Measurements from ENCODE around the gene SFI1. TPM values are rescaled to one million over a fixed set of nuclear protein-coding genes. Genes with fewer than 3 reads are reported as not detected.

Gene SFI1
- total RNA-seq, 1 experiment from 2014 or later: 59.2 TPM

- H3K36me3 Mint-ChIP-seq (ENCODE audit: insufficient read depth, unreplicated experiment): peaks cover 48% of the 10 kb centered on the region
- H3K27me3 Mint-ChIP-seq (ENCODE audit: unreplicated experiment): no peaks in the 10 kb centered on the region
- intact Hi-C loops (cut with micrococcal nuclease; ENCODE audit: unreplicated experiment): no loop called here
- CTCF ChIA-PET: no interaction called here
- H3K9me3 Mint-ChIP-seq (ENCODE audit: low read depth, unreplicated experiment): no peaks in the 10 kb centered on the region
- DNase-seq: no peak
- no peak for TF ChIP-seq CTCF (IDR thresholded peaks at IDR 0.05; ENCODE audit: unreplicated experiment)
- no TSS peak for BruUV-seq (replicated peaks)
- H3K4me3 Mint-ChIP-seq (ENCODE audit: low read depth, unreplicated experiment): no peak overlapping the region
- no peaks in the 10 kb centered on the region for H3K4me1 Mint-ChIP-seq (ENCODE audit: low read depth, unreplicated experiment)
- no peak overlapping the region for H3K27ac Mint-ChIP-seq (ENCODE audit: unreplicated experiment)
Measured at GRCh38 chr22:31448382-31448781, 48.0 kb upstream of the SFI1 start.

GRCh38 chr22:31449506-31449905 lies 46.8 kb upstream of the SFI1 start:
- H3K27me3 Mint-ChIP-seq (ENCODE audit: unreplicated experiment): no peaks in the 10 kb centered on the region
- no peaks in the 10 kb centered on the region for H3K4me1 Mint-ChIP-seq (ENCODE audit: low read depth, unreplicated experiment)
- CTCF ChIA-PET: no interaction called here
- peaks cover 41% of the 10 kb centered on the region for H3K36me3 Mint-ChIP-seq (ENCODE audit: insufficient read depth, unreplicated experiment)
- TF ChIP-seq CTCF (IDR thresholded peaks at IDR 0.05; ENCODE audit: unreplicated experiment): no peak
- H3K4me3 Mint-ChIP-seq (ENCODE audit: low read depth, unreplicated experiment): no peak overlapping the region
- DNase-seq: no peak
- H3K9me3 Mint-ChIP-seq (ENCODE audit: low read depth, unreplicated experiment): no peaks in the 10 kb centered on the region
- intact Hi-C loops (cut with micrococcal nuclease; ENCODE audit: unreplicated experiment): no loop called here
- no TSS peak for BruUV-seq (replicated peaks)
- H3K27ac Mint-ChIP-seq (ENCODE audit: unreplicated experiment): no peak overlapping the region

- no TSS peak for BruUV-seq (replicated peaks)
Measured at GRCh38 chr22:31451709-31452571, 44.4 kb upstream of the SFI1 start.

GRCh38 chr22:31461699-31462098 lies 34.6 kb upstream of the SFI1 start:
- intact Hi-C loops (cut with micrococcal nuclease; ENCODE audit: unreplicated experiment): no loop called here
- H3K9me3 Mint-ChIP-seq (ENCODE audit: low read depth, unreplicated experiment): no peaks in the 10 kb centered on the region
- no peaks in the 10 kb centered on the region for H3K27me3 Mint-ChIP-seq (ENCODE audit: unreplicated experiment)
- H3K4me3 Mint-ChIP-seq (ENCODE audit: low read depth, unreplicated experiment): no peak overlapping the region
- BruUV-seq (replicated peaks): no TSS peak
- H3K36me3 Mint-ChIP-seq (ENCODE audit: insufficient read depth, unreplicated experiment): peaks cover 30% of the 10 kb centered on the region
- no peak overlapping the region for H3K27ac Mint-ChIP-seq (ENCODE audit: unreplicated experiment)
- DNase-seq: no peak
- no peak for TF ChIP-seq CTCF (IDR thresholded peaks at IDR 0.05; ENCODE audit: unreplicated experiment)
- H3K4me1 Mint-ChIP-seq (ENCODE audit: low read depth, unreplicated experiment): no peaks in the 10 kb centered on the region
- CTCF ChIA-PET: interaction anchor here (1.0 kb wide), 1 partner anchor 10 kb away, joined by 4 read pairs; no protein-coding TSS in a partner anchor

More at GRCh38 chr22:31451709-31452571, 44.4 kb upstream of the SFI1 start:
- CTCF ChIA-PET: interaction anchor here (0.7 to 1.6 kb wide), 7 partner anchors 9 to 519 kb away, joined by 3 to 7 read pairs (median 4); partner anchors contain the start of gene PIK3IP1
- peak overlapping the region; percentile 30 for H3K27ac Mint-ChIP-seq (ENCODE audit: unreplicated experiment)
- TF ChIP-seq CTCF (IDR thresholded peaks at IDR 0.05; ENCODE audit: unreplicated experiment): no peak
- H3K27me3 Mint-ChIP-seq (ENCODE audit: unreplicated experiment): no peaks in the 10 kb centered on the region
- H3K9me3 Mint-ChIP-seq (ENCODE audit: low read depth, unreplicated experiment): no peaks in the 10 kb centered on the region
- H3K4me1 Mint-ChIP-seq (ENCODE audit: low read depth, unreplicated experiment): no peaks in the 10 kb centered on the region
- peak; percentile 12 for DNase-seq
- H3K36me3 Mint-ChIP-seq (ENCODE audit: insufficient read depth, unreplicated experiment): peaks cover 42% of the 10 kb centered on the region
- H3K4me3 Mint-ChIP-seq (ENCODE audit: low read depth, unreplicated experiment): no peak overlapping the region
- intact Hi-C loops (cut with micrococcal nuclease; ENCODE audit: unreplicated experiment): no loop called here

Measured in Calu3 (cell line).